Mucosa of descending colon (tissue), 3 donors: ENCODE data around the gene PXN. TPM values are rescaled to one million over a fixed set of nuclear protein-coding genes. Genes with fewer than 3 reads are reported as not detected.
A peak's percentile ranks its signal among the peaks of the same experiment; 100 is the strongest.
"Not testable (repeated sequence)": the region's sequence is repeated elsewhere in the genome, so short reads cannot be mapped to it uniquely, and the experiment has no call there.

Experiments used
- ATAC-seq: fragments of 200-7000 bp; cut with Tn5 transposase; one replicate; pipeline ENCODE4 v1.9.1; 2020; ENCODE audit warnings: mild to moderate bottlenecking, moderate library complexity
- DNase-seq, 3 donors: peaks; one replicate each; pipeline ENCODE4 v3.0.0-alpha.2; 2020
- H3K36me3 ChIP-seq: fragments of 200-600 bp; one replicate; pipeline ENCODE4 v1.8.0; 2021; ENCODE audit warnings: low read depth, mild to moderate bottlenecking
- H3K4me1 ChIP-seq: fragments of 200-600 bp; one replicate; pipeline ENCODE4 v1.8.0; 2021; ENCODE audit warnings: low read depth, mild to moderate bottlenecking
- H3K4me3 ChIP-seq: fragments of 200-600 bp; one replicate; pipeline ENCODE4 v1.8.0; 2021; ENCODE audit warnings: mild to moderate bottlenecking
- H3K9me3 ChIP-seq: fragments of 200-600 bp; one replicate; pipeline ENCODE4 v1.8.0; 2021; ENCODE audit warnings: mild to moderate bottlenecking
- intact Hi-C, 2 donors: fragments of 100-400 bp; cut with DNase I in 1 of 2; cut with micrococcal nuclease in 1 of 2; formaldehyde crosslinking; loops; one replicate each; pipeline versions ENCODE4 v1.11.0 to v1.11.1; 2022; cut with DNase I, micrococcal nuclease
- total RNA-seq, 3 donors: library from RNA; stranded (reverse); fragmentation: NEBNext Ultra II Directional in 2 of 3; extraction: Animal tissue kit (Norgen Biotek cat#: 25700) in 2 of 3; gene quantifications; one replicate each; pipeline versions ENCODE4 v1.2.1 to v1.2.4, GENCODE V29; 2021 to 2023
- TF ChIP-seq, protein P1 (sequence below): fragments of 200-600 bp; IDR thresholded peaks from one replicate; pipeline ENCODE4 v1.8.0; 2022; ENCODE audit warnings: antibody characterized with exemption, mild to moderate bottlenecking
- donor health status: DM: no; HTN: no; CAD: no; lungs with moderate emphysema.
- donor health status: DM: no; HTN: no; CAD: no.
- donor health status: DM: no; HTN: yes; CAD: no.

PXN gene
- total RNA-seq, 3 donors from 2014 or later, result 117 to 167 (median 146) TPM

DNA sequence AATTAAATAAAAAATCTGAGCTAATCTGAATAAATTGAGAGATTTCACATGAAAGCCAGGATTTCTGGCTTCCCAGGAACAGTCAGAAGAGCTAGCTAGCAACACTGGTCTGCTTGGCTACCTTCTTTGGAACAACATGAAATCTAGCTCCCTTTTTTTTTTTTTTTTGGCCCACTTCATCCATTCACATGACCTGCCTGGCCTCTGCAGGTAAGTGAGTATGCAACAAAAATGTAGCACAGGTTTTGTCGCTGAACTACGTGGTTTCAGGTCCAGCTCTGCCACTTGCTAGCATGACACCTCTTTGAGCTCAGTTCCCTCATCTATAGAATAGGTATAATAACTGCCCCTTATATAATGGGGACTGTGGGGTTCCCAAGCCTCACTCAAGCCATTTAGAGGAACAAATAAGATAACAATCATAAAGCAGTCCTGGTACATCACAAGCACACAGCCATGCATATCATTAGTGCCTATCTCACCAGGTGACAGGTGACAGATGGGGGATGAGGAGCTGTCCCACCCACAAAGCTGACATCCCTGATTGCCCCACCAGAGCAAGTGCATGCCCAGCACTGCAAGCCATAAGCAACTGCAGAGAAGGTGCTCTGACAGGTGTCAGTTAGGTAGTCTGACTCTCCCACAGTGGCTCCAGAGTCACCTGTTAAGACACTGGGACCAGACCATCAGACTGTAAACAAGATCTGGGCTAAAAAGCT, 25.6 kb downstream of the PXN start:
- TF ChIP-seq, protein P1, sequence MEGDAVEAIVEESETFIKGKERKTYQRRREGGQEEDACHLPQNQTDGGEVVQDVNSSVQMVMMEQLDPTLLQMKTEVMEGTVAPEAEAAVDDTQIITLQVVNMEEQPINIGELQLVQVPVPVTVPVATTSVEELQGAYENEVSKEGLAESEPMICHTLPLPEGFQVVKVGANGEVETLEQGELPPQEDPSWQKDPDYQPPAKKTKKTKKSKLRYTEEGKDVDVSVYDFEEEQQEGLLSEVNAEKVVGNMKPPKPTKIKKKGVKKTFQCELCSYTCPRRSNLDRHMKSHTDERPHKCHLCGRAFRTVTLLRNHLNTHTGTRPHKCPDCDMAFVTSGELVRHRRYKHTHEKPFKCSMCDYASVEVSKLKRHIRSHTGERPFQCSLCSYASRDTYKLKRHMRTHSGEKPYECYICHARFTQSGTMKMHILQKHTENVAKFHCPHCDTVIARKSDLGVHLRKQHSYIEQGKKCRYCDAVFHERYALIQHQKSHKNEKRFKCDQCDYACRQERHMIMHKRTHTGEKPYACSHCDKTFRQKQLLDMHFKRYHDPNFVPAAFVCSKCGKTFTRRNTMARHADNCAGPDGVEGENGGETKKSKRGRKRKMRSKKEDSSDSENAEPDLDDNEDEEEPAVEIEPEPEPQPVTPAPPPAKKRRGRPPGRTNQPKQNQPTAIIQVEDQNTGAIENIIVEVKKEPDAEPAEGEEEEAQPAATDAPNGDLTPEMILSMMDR, result no peak
- DNase-seq (peak in 1 of 3 donors; percentile 40), ATAC-seq (peak; percentile 70)
- H3K4me1 ChIP-seq, result peaks cover 48% of the 10 kb centered on the region
- intact Hi-C loops, result no loop called here
- no peaks in the 10 kb centered on the region for H3K36me3 ChIP-seq
- no peak overlapping the region for H3K4me3 ChIP-seq
- H3K9me3 ChIP-seq, result no peaks in the 10 kb centered on the region

GRCh38 chr12:120238839-120239445, 26.6 kb downstream of the PXN start:
- ATAC-seq (peak; percentile 16), DNase-seq (no peak)
- intact Hi-C loops, result no loop called here
- H3K36me3 ChIP-seq, result no peaks in the 10 kb centered on the region
- H3K4me1 ChIP-seq, result peaks cover 55% of the 10 kb centered on the region
- TF ChIP-seq, protein P1, result no peak
- no peaks in the 10 kb centered on the region for H3K9me3 ChIP-seq
- no peak overlapping the region for H3K4me3 ChIP-seq

DNA sequence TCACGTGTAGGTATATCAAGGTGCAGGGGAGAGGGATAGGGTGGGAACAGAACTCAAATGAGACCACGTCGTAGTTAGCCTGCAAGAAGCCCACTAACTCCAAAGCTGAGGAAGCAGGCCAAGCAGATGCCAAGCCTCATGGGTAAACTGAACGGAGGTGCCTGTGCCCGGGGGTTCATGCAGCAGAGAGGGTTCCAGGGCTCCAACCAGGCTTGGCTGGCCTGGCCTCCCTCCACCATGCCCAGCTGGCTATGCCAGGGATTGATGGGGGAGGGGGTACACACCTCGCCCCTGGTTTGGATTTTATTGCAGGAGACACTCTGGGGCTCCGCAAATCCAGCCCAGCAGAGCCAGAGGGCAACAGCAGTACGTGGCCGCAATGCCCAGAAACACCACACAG, 27.3 kb downstream of the PXN start:
- ATAC-seq, result no peak
- no peak for DNase-seq
- intact Hi-C loops, result no loop called here
- Histone ChIP-seq H3K9me3 (no peaks in the 10 kb centered on the region), H3K4me1 (peaks cover 54% of the 10 kb centered on the region), H3K36me3 (no peaks in the 10 kb centered on the region), H3K4me3 (no peak overlapping the region)
- TF ChIP-seq, protein P1, result no peak

GRCh38 chr12:120237360-120238171, 28.0 kb downstream of the PXN start:
- Histone ChIP-seq H3K4me3 (no peak overlapping the region), H3K9me3 (no peaks in the 10 kb centered on the region), H3K36me3 (no peaks in the 10 kb centered on the region), H3K4me1 (peaks cover 48% of the 10 kb centered on the region)
- DNase-seq, result peak in 2 of 3 donors; percentile 54 to 78
- TF ChIP-seq, protein P1, result no peak
- ATAC-seq, result no peak
- intact Hi-C loops, result no loop called here

GRCh38 chr12:120236809-120237208, 28.7 kb downstream of the PXN start:
- H3K9me3 ChIP-seq, intact Hi-C loops, DNase-seq, ATAC-seq, H3K4me3 ChIP-seq, H3K36me3 ChIP-seq: not testable (repeated sequence)
- H3K4me1 ChIP-seq, result peaks cover 52% of the 10 kb centered on the region
